ENCODE results near the gene TMEM139.

DNA sequence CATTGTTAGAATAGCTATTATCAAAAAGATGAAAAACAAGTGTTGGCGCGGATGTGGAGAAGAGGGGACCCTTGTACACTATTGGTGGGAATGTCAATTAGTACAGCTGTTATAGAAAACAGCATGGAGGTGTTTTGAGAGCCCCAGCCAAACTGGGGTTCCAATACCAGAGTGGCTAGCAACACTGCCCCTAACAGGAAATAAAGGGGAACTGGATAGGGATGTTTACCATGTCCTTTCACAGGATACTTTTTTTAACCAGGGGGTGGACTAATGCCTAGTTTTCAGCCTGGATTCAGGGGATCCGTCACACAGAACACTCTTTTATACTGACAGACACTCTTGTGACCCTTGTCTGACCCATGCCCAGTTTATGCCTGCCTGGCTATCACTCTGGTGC, 28.4 kb upstream of the TMEM139 start:
- TF ChIP-seq, protein P1, sequence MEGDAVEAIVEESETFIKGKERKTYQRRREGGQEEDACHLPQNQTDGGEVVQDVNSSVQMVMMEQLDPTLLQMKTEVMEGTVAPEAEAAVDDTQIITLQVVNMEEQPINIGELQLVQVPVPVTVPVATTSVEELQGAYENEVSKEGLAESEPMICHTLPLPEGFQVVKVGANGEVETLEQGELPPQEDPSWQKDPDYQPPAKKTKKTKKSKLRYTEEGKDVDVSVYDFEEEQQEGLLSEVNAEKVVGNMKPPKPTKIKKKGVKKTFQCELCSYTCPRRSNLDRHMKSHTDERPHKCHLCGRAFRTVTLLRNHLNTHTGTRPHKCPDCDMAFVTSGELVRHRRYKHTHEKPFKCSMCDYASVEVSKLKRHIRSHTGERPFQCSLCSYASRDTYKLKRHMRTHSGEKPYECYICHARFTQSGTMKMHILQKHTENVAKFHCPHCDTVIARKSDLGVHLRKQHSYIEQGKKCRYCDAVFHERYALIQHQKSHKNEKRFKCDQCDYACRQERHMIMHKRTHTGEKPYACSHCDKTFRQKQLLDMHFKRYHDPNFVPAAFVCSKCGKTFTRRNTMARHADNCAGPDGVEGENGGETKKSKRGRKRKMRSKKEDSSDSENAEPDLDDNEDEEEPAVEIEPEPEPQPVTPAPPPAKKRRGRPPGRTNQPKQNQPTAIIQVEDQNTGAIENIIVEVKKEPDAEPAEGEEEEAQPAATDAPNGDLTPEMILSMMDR (IDR thresholded peaks at IDR 0.05) = no peak
- TF ChIP-seq POLR2A (IDR thresholded peaks at IDR 0.05) = no peak

All from lower leg skin (tissue), 3 donors.